ENCODE results near the gene SLC29A1.

DNA sequence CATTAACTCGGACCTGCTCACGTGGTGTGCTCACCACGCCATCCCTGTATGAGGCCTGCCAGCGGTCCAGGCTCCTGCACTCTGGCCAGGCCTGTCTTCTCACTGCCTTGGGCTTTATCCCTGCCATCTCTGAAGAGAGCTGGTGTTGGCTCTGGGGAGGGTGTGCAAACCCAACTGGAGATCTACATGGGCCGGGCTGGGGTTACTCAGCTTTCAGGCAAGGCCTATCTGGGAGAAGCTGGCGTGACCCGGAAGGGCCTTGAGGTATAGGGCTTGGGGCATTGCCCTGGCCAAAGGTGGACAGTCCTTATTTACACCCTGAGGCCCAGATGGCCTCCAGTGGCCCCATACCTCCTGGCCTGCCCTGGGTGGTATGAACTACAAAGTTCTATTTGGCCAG is 5.0 kb downstream of the SLC29A1 start:
- TF ChIP-seq, protein P1, sequence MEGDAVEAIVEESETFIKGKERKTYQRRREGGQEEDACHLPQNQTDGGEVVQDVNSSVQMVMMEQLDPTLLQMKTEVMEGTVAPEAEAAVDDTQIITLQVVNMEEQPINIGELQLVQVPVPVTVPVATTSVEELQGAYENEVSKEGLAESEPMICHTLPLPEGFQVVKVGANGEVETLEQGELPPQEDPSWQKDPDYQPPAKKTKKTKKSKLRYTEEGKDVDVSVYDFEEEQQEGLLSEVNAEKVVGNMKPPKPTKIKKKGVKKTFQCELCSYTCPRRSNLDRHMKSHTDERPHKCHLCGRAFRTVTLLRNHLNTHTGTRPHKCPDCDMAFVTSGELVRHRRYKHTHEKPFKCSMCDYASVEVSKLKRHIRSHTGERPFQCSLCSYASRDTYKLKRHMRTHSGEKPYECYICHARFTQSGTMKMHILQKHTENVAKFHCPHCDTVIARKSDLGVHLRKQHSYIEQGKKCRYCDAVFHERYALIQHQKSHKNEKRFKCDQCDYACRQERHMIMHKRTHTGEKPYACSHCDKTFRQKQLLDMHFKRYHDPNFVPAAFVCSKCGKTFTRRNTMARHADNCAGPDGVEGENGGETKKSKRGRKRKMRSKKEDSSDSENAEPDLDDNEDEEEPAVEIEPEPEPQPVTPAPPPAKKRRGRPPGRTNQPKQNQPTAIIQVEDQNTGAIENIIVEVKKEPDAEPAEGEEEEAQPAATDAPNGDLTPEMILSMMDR (IDR thresholded peaks at IDR 0.05) = no peak
- TF ChIP-seq POLR2A (IDR thresholded peaks at IDR 0.05) = no peak
- no peak for TF ChIP-seq EP300 (IDR thresholded peaks at IDR 0.05)
- TF ChIP-seq POLR2AphosphoS5 (IDR thresholded peaks at IDR 0.05) = no peak
